ENCODE data around the gene THSD7B. TPM values are rescaled to one million over a fixed set of nuclear protein-coding genes. Genes with fewer than 3 reads are reported as not detected.

The THSD7B gene
- total and polyA plus RNA-seq, 2 experiments from 2014 or later = not detected

- DNase-seq (ENCODE audit: low read depth in 1 of 2, low spot score in 1 of 2) = no peak
- TF ChIP-seq, protein P1, sequence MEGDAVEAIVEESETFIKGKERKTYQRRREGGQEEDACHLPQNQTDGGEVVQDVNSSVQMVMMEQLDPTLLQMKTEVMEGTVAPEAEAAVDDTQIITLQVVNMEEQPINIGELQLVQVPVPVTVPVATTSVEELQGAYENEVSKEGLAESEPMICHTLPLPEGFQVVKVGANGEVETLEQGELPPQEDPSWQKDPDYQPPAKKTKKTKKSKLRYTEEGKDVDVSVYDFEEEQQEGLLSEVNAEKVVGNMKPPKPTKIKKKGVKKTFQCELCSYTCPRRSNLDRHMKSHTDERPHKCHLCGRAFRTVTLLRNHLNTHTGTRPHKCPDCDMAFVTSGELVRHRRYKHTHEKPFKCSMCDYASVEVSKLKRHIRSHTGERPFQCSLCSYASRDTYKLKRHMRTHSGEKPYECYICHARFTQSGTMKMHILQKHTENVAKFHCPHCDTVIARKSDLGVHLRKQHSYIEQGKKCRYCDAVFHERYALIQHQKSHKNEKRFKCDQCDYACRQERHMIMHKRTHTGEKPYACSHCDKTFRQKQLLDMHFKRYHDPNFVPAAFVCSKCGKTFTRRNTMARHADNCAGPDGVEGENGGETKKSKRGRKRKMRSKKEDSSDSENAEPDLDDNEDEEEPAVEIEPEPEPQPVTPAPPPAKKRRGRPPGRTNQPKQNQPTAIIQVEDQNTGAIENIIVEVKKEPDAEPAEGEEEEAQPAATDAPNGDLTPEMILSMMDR (IDR thresholded peaks at IDR 0.05; ENCODE audit: low read depth, low read length) = no peak
- peaks cover 2% of the 10 kb centered on the region for H3K9me3 ChIP-seq (ENCODE audit: low read depth)
- H3K27me3 ChIP-seq = no peaks in the 10 kb centered on the region
- H3K4me1 ChIP-seq (ENCODE audit: low read depth) = no peaks in the 10 kb centered on the region
- H3K4me3 ChIP-seq = no peak overlapping the region
- no peaks in the 10 kb centered on the region for H3K36me3 ChIP-seq
- no peak overlapping the region for H3K27ac ChIP-seq
Measured at GRCh38 chr2:137721733-137722132, 956.4 kb downstream of the THSD7B start.

DNA sequence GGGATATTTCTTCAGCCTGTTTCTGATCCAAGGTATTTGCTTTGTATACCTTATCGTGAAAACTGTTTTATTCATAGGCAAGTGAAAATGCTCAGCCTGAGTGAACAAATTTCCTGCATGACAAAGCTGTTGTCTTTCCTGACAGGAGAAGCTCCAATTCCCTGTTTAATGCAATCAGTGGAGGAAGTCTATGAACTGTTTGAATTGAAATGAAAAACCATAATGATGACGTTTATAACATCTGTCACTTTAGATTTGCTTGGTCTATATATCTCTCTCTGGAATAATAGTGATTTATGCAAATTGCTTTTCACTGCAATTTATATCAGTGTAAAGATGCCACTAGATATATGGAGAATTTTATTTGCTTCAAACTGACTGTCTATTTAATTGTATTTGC, 959.6 kb downstream of the THSD7B start:
- Histone ChIP-seq H3K27me3 (no peaks in the 10 kb centered on the region), H3K27ac (no peak overlapping the region), H3K4me1 (ENCODE audit: low read depth) (no peaks in the 10 kb centered on the region), H3K36me3 (no peaks in the 10 kb centered on the region), H3K9me3 (ENCODE audit: low read depth) (peaks cover 2% of the 10 kb centered on the region), H3K4me3 (no peak overlapping the region)
- DNase-seq (ENCODE audit: low read depth in 1 of 2, low spot score in 1 of 2) = no peak
- TF ChIP-seq, protein P1 (IDR thresholded peaks at IDR 0.05; ENCODE audit: low read depth, low read length) = no peak
